Mucosa of rectum (tissue), 2 donors: ENCODE data around the gene NCMAP.

Experiments used
- H3K27ac ChIP-seq, 2 donors: one replicate each; pipeline ENCODE4 v1.7.0; 2013; ENCODE audit warnings: inconsistent platforms in 2 of 2, low read depth in 2 of 2, low read length in 2 of 2
- H3K27me3 ChIP-seq, 2 donors: one replicate each; pipeline ENCODE4 v1.7.0; 2013; ENCODE audit warnings: low read length in 2 of 2; ENCODE audit not compliant: control insufficient read depth in 2 of 2, insufficient read depth in 2 of 2
- H3K36me3 ChIP-seq, 2 donors: one replicate each; pipeline ENCODE4 v1.7.0; 2013; ENCODE audit warnings: low read length in 2 of 2; ENCODE audit not compliant: control insufficient read depth in 2 of 2, insufficient read depth in 2 of 2
- H3K4me1 ChIP-seq, 2 donors: one replicate each; pipeline ENCODE4 v1.7.0; 2013; ENCODE audit warnings: low read length in 2 of 2, mild to moderate bottlenecking in 1 of 2; ENCODE audit not compliant: control insufficient read depth in 2 of 2, insufficient read depth in 2 of 2
- H3K4me3 ChIP-seq, 2 donors: one replicate each; pipeline ENCODE4 v1.7.0; 2013; ENCODE audit warnings: low read length in 2 of 2
- H3K9ac ChIP-seq, 2 donors: one replicate each; pipeline ENCODE4 v1.7.0; 2013; ENCODE audit warnings: low read length in 2 of 2, low read depth in 1 of 2, mild to moderate bottlenecking in 1 of 2
- H3K9me3 ChIP-seq, 2 donors: one replicate each; pipeline ENCODE4 v1.7.0; 2013; ENCODE audit warnings: low read length in 2 of 2; ENCODE audit not compliant: control insufficient read depth in 2 of 2
- donor health status: healthy.
- donor health status: Normal muscosa, but diverticular disease.

NCMAP gene

GRCh38 chr1:24606621-24607020, 50.7 kb downstream of the NCMAP start:
- Histone ChIP-seq H3K4me3 (no peak overlapping the region), H3K27me3 (no peaks in the 10 kb centered on the region), H3K9me3 (no peaks in the 10 kb centered on the region), H3K9ac (no peak overlapping the region), H3K4me1 (no peaks in the 10 kb centered on the region), H3K27ac (no peak overlapping the region), H3K36me3 (no peaks in the 10 kb centered on the region)

GRCh38 chr1:24609949-24610517, 54.1 kb downstream of the NCMAP start:
- Histone ChIP-seq H3K9me3 (no peaks in the 10 kb centered on the region), H3K9ac (no peak overlapping the region), H3K4me1 (no peaks in the 10 kb centered on the region), H3K27me3 (no peaks in the 10 kb centered on the region), H3K4me3 (no peak overlapping the region), H3K36me3 (no peaks in the 10 kb centered on the region), H3K27ac (no peak overlapping the region)

GRCh38 chr1:24619376-24619775, 63.5 kb downstream of the NCMAP start:
- no peaks in the 10 kb centered on the region for H3K27me3 ChIP-seq
- no peaks in the 10 kb centered on the region for H3K4me1 ChIP-seq
- H3K9ac ChIP-seq, result no peak overlapping the region
- H3K9me3 ChIP-seq, result no peaks in the 10 kb centered on the region
- no peak overlapping the region for H3K4me3 ChIP-seq
- no peaks in the 10 kb centered on the region for H3K36me3 ChIP-seq
- H3K27ac ChIP-seq, result no peak overlapping the region

- H3K9me3 ChIP-seq, result no peaks in the 10 kb centered on the region
Observed at GRCh38 chr1:24620678-24621077, 64.8 kb downstream of the NCMAP start.

GRCh38 chr1:24621121-24621520, 65.2 kb downstream of the NCMAP start:
- H3K4me3 ChIP-seq, result no peak overlapping the region

More at GRCh38 chr1:24620678-24621077, 64.8 kb downstream of the NCMAP start:
- no peak overlapping the region for H3K27ac ChIP-seq
- no peaks in the 10 kb centered on the region for H3K36me3 ChIP-seq
- H3K4me3 ChIP-seq, result no peak overlapping the region
- no peaks in the 10 kb centered on the region for H3K4me1 ChIP-seq
- H3K9ac ChIP-seq, result no peak overlapping the region
- no peaks in the 10 kb centered on the region for H3K27me3 ChIP-seq

GRCh38 chr1:24622218-24622617, 66.3 kb downstream of the NCMAP start:
- Histone ChIP-seq H3K36me3 (no peaks in the 10 kb centered on the region), H3K9me3 (no peaks in the 10 kb centered on the region), H3K27me3 (no peaks in the 10 kb centered on the region), H3K27ac (no peak overlapping the region), H3K9ac (no peak overlapping the region), H3K4me1 (no peaks in the 10 kb centered on the region), H3K4me3 (no peak overlapping the region)

More at GRCh38 chr1:24621121-24621520, 65.2 kb downstream of the NCMAP start:
- Histone ChIP-seq H3K9ac (no peak overlapping the region), H3K27me3 (no peaks in the 10 kb centered on the region), H3K4me1 (no peaks in the 10 kb centered on the region), H3K27ac (no peak overlapping the region), H3K36me3 (no peaks in the 10 kb centered on the region), H3K9me3 (no peaks in the 10 kb centered on the region)

- Histone ChIP-seq H3K9ac (no peak overlapping the region), H3K4me3 (no peak overlapping the region), H3K27ac (no peak overlapping the region), H3K27me3 (peaks cover 0 to 3% of the 10 kb centered on the region in 2 donors), H3K9me3 (no peaks in the 10 kb centered on the region), H3K4me1 (no peaks in the 10 kb centered on the region), H3K36me3 (no peaks in the 10 kb centered on the region)
Observed at GRCh38 chr1:24632832-24633175, 76.9 kb downstream of the NCMAP start.

- no peak overlapping the region for H3K9ac ChIP-seq
- no peak overlapping the region for H3K27ac ChIP-seq
- H3K9me3 ChIP-seq, result no peaks in the 10 kb centered on the region
Observed at GRCh38 chr1:24635195-24635843, 79.4 kb downstream of the NCMAP start.

GRCh38 chr1:24636661-24637357, 80.9 kb downstream of the NCMAP start:
- Histone ChIP-seq H3K9me3 (no peaks in the 10 kb centered on the region), H3K27me3 (peaks cover 0 to 3% of the 10 kb centered on the region in 2 donors), H3K9ac (no peak overlapping the region), H3K27ac (no peak overlapping the region), H3K4me3 (no peak overlapping the region), H3K4me1 (peaks cover 5 to 6% of the 10 kb centered on the region in 2 donors), H3K36me3 (no peaks in the 10 kb centered on the region)

More at GRCh38 chr1:24635195-24635843, 79.4 kb downstream of the NCMAP start:
- Histone ChIP-seq H3K4me3 (no peak overlapping the region), H3K4me1 (no peaks in the 10 kb centered on the region), H3K36me3 (no peaks in the 10 kb centered on the region), H3K27me3 (peaks cover 0 to 3% of the 10 kb centered on the region in 2 donors)

- Histone ChIP-seq H3K9me3 (no peaks in the 10 kb centered on the region), H3K27me3 (peaks cover 0 to 3% of the 10 kb centered on the region in 2 donors), H3K36me3 (no peaks in the 10 kb centered on the region), H3K4me3 (no peak overlapping the region), H3K9ac (no peak overlapping the region), H3K27ac (no peak overlapping the region), H3K4me1 (peaks cover 8 to 9% of the 10 kb centered on the region in 2 donors)
Observed at GRCh38 chr1:24639094-24639493, 83.2 kb downstream of the NCMAP start.
